Measurements from ENCODE around the gene RASGRP1.

Gene RASGRP1

DNA sequence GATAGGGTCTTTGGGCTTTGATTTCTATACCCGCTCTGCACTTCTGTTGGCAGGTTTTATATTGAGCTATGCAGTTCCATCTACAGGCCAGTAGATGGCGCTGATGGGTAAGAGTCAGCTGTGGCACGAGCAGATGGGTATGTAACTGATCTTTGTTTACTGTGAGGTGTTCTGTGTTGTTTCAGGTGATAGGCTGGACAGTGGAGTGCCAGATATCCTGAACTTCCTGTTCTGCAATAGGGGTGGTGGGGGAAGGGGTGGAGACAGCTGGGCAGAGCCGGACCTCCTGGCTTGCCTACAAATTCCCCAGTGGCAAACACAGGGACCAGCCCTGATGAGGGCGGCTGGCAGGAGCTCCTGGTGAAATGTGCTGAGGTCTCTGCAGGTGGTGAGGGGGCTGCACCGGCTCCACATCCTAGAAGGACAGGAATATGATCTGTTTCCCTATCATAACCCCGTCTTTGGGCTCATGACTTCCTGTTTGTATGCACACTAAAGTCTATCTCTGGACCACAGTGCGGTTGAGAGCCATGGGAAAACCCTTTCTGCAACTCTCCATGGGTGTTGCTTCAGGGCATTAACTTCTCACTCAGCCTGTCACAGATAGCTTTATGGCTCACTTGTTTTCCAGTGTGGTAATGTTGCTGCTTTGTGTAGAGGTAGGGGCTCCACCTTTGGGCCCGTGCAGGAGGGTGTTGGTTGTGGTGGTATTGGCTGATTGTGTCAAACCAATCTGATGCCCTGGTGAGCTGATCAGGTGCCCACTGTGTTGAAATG lies 124.1 kb downstream of the RASGRP1 start:
- Histone ChIP-seq H3K27ac (ENCODE audit: low read depth, low read length) (peak overlapping the region; percentile 51), H3K36me3 (ENCODE audit: control insufficient read depth in 1 of 2, insufficient read depth in 2 of 2, low read length in 2 of 2) (no peaks in the 10 kb centered on the region), H2AK5ac (ENCODE audit: low read length) (peak overlapping the region; percentile 62), H3K27me3 (ENCODE audit: insufficient read depth, low read length) (no peaks in the 10 kb centered on the region), H2BK120ac (ENCODE audit: insufficient read depth, low read length, poor library complexity) (peak overlapping the region; percentile 85), H3K4ac (ENCODE audit: low read depth, low read length) (no peak overlapping the region), H3K79me2 (ENCODE audit: control insufficient read depth, insufficient read depth, low read length, poor library complexity) (no peaks in the 10 kb centered on the region), H3K18ac (ENCODE audit: low read length) (peak overlapping the region; percentile 63), H2AFZ (ENCODE audit: insufficient read depth, low read length, poor library complexity) (peak overlapping the region; percentile 11), H2BK5ac (ENCODE audit: low read depth, low read length, poor library complexity) (peak overlapping the region; percentile 50), H3K23ac (ENCODE audit: low read length) (no peak overlapping the region), H4K8ac (ENCODE audit: low read depth, low read length) (peak overlapping the region; percentile 63), H3K4me2 (ENCODE audit: low read length) (peak overlapping the region; percentile 59), H3K14ac (ENCODE audit: low read length) (peak overlapping the region; percentile 71), H4K91ac (ENCODE audit: low read depth, low read length) (peak overlapping the region; percentile 87), H4K12ac (ENCODE audit: low read depth, low read length) (peak overlapping the region; percentile 6), H3K9ac (ENCODE audit: low read length) (no peak overlapping the region), H3K4me3 (ENCODE audit: low read depth, low read length) (no peak overlapping the region), H3K79me1 (ENCODE audit: low read length) (peaks cover 9% of the 10 kb centered on the region), H3K4me1 (ENCODE audit: control insufficient read depth in 1 of 2, insufficient read depth in 2 of 2, low read length in 2 of 2) (peaks cover 12 to 20% of the 10 kb centered on the region in 2 experiments), H2BK12ac (ENCODE audit: low read length) (peak overlapping the region; percentile 70), H3K9me3 (ENCODE audit: insufficient read depth, low read depth, low read length) (no peaks in the 10 kb centered on the region)
- peak; percentile 89 to 92 for DNase-seq
- WGBS (ENCODE audit: extremely low coverage, insufficient coverage, insufficient read length), result no CpG with 5 or more reads among the region's 9 CpGs
